ENCODE measurements around the gene ACADVL.

- TF ChIP-seq CTCF (IDR thresholded peaks at IDR 0.05; ENCODE audit: insufficient read depth, low read length, poor library complexity, severe bottlenecking) (peak; percentile 62), EZH2phosphoT487 (conservative IDR thresholded peaks at IDR 0.05; ENCODE audit: low read length) (no peak)
These were observed 997 bp downstream of the ACADVL start for GRCh38 chr17:7220593-7221277.
